Measurements from ENCODE around the gene RTTN. TPM values are rescaled to one million over a fixed set of nuclear protein-coding genes. Genes with fewer than 3 reads are reported as not detected.

RTTN gene
- total RNA-seq, 1 experiment from 2014 or later = 25.9 TPM

- intact Hi-C loops (cut with micrococcal nuclease; ENCODE audit: unreplicated experiment) = no loop called here
- Histone ChIP-seq H3K9me3 (ENCODE audit: low read depth, low read length, poor library complexity, severe bottlenecking) (no peaks in the 10 kb centered on the region), H3K4me3 (ENCODE audit: low read depth, low read length, poor library complexity, severe bottlenecking) (no peak overlapping the region), H3K27me3 (replicated peaks; ENCODE audit: insufficient read depth, low read depth, low read length, poor library complexity) (no peaks in the 10 kb centered on the region), H3K27ac (ENCODE audit: low read depth, low read length, poor library complexity, severe bottlenecking) (no peak overlapping the region), H3K4me1 (ENCODE audit: insufficient read depth, low read length, poor library complexity, severe bottlenecking) (no peaks in the 10 kb centered on the region), H3K36me3 (ENCODE audit: insufficient read depth, low read length, poor library complexity, severe bottlenecking) (no peaks in the 10 kb centered on the region)
- no peak for DNase-seq (ENCODE audit: low spot score)
- CTCF ChIA-PET = no interaction called here
- BruUV-seq (replicated peaks) = no TSS peak
- TF ChIP-seq EZH2 (IDR thresholded peaks at IDR 0.05; ENCODE audit: borderline replicate concordance, low read depth, low read length, poor library complexity, severe bottlenecking) (no peak), CTCF (conservative IDR thresholded peaks at IDR 0.05; ENCODE audit: low read depth, low read length) (no peak)
- POLR2A ChIA-PET (ENCODE audit: low non-redundant PET) = no interaction called here
These were observed 174.8 kb downstream of the RTTN start for GRCh38 chr18:70030728-70031127.

GRCh38 chr18:70029163-70029562 lies 176.3 kb downstream of the RTTN start:
- DNase-seq (ENCODE audit: low spot score) = no peak
- Histone ChIP-seq H3K27ac (ENCODE audit: low read depth, low read length, poor library complexity, severe bottlenecking) (no peak overlapping the region), H3K36me3 (ENCODE audit: insufficient read depth, low read length, poor library complexity, severe bottlenecking) (no peaks in the 10 kb centered on the region), H3K9me3 (ENCODE audit: low read depth, low read length, poor library complexity, severe bottlenecking) (no peaks in the 10 kb centered on the region), H3K4me1 (ENCODE audit: insufficient read depth, low read length, poor library complexity, severe bottlenecking) (no peaks in the 10 kb centered on the region), H3K27me3 (replicated peaks; ENCODE audit: insufficient read depth, low read depth, low read length, poor library complexity) (no peaks in the 10 kb centered on the region), H3K4me3 (ENCODE audit: low read depth, low read length, poor library complexity, severe bottlenecking) (no peak overlapping the region)
- POLR2A ChIA-PET (ENCODE audit: low non-redundant PET) = no interaction called here
- no TSS peak for BruUV-seq (replicated peaks)
- CTCF ChIA-PET = no interaction called here
- TF ChIP-seq CTCF (conservative IDR thresholded peaks at IDR 0.05; ENCODE audit: low read depth, low read length) = no peak
- no peak for TF ChIP-seq EZH2 (IDR thresholded peaks at IDR 0.05; ENCODE audit: borderline replicate concordance, low read depth, low read length, poor library complexity, severe bottlenecking)
- intact Hi-C loops (cut with micrococcal nuclease; ENCODE audit: unreplicated experiment) = no loop called here

GRCh38 chr18:70028734-70029133 lies 176.8 kb downstream of the RTTN start:
- Histone ChIP-seq H3K9me3 (ENCODE audit: low read depth, low read length, poor library complexity, severe bottlenecking) (no peaks in the 10 kb centered on the region), H3K4me1 (ENCODE audit: insufficient read depth, low read length, poor library complexity, severe bottlenecking) (no peaks in the 10 kb centered on the region), H3K27ac (ENCODE audit: low read depth, low read length, poor library complexity, severe bottlenecking) (no peak overlapping the region), H3K4me3 (ENCODE audit: low read depth, low read length, poor library complexity, severe bottlenecking) (no peak overlapping the region), H3K36me3 (ENCODE audit: insufficient read depth, low read length, poor library complexity, severe bottlenecking) (no peaks in the 10 kb centered on the region), H3K27me3 (replicated peaks; ENCODE audit: insufficient read depth, low read depth, low read length, poor library complexity) (no peaks in the 10 kb centered on the region)
- BruUV-seq (replicated peaks) = no TSS peak
- POLR2A ChIA-PET (ENCODE audit: low non-redundant PET) = no interaction called here
- TF ChIP-seq EZH2 (IDR thresholded peaks at IDR 0.05; ENCODE audit: borderline replicate concordance, low read depth, low read length, poor library complexity, severe bottlenecking) = no peak
- TF ChIP-seq CTCF (conservative IDR thresholded peaks at IDR 0.05; ENCODE audit: low read depth, low read length) = no peak
- CTCF ChIA-PET = no interaction called here
- intact Hi-C loops (cut with micrococcal nuclease; ENCODE audit: unreplicated experiment) = no loop called here
- no peak for DNase-seq (ENCODE audit: low spot score)
